ENCODE measurements around the gene ZCCHC13.
"Not testable (repeated sequence)": the region's sequence is repeated elsewhere in the genome, so short reads cannot be mapped to it uniquely, and the experiment has no call there.

The ZCCHC13 gene

DNA sequence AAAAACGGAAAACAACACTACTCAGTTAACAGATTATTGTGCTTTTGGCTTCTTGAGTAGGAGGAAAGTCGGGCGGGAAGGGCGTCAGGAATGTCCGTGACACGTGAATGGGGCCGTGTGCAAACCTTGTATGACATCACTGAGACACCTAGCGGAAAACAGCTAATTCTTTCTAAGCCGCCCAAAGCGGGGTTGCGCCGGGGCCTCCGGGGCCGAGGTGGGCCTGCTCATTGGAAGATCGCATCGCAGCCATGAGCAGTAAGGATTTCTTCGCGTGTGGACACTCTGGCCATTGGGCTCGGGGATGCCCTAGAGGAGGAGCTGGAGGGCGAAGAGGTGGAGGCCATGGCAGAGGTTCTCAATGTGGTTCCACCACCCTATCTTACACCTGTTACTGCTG is at the start of gene ZCCHC13:
ZCCHC13 (plus strand) TSS at position 165 of the 400 bp plus-strand sequence; CDS start at position 252, 87 bp downstream.
- H3K4me3 ChIP-seq (ENCODE audit: low read length) = no peak within 1 kb of the TSS
- TF ChIP-seq, protein P1, sequence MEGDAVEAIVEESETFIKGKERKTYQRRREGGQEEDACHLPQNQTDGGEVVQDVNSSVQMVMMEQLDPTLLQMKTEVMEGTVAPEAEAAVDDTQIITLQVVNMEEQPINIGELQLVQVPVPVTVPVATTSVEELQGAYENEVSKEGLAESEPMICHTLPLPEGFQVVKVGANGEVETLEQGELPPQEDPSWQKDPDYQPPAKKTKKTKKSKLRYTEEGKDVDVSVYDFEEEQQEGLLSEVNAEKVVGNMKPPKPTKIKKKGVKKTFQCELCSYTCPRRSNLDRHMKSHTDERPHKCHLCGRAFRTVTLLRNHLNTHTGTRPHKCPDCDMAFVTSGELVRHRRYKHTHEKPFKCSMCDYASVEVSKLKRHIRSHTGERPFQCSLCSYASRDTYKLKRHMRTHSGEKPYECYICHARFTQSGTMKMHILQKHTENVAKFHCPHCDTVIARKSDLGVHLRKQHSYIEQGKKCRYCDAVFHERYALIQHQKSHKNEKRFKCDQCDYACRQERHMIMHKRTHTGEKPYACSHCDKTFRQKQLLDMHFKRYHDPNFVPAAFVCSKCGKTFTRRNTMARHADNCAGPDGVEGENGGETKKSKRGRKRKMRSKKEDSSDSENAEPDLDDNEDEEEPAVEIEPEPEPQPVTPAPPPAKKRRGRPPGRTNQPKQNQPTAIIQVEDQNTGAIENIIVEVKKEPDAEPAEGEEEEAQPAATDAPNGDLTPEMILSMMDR (conservative IDR thresholded peaks at IDR 0.05; ENCODE audit: low read length) = no peak
- DNase-seq (ENCODE audit: low read depth) = no peak

DNA sequence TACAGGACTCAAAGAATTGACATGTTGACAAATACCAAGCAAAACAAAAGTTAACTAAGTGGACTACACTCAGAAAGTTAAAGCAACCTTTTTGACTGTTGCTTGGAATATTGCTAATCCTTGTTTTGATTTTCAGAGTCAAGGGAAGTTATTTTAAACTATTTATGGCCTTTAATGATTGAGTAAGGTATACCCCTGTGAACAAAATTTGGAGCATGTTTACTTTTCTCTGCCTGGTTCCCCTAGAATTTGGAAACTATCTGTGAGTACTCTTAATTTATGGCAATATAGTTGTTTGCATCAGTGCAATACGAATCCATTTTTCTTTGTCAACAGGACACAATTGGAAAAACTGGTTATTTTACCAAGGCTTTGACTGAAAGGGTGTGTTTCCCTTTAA is 45.9 kb upstream of the ZCCHC13 start:
- H3K4me3 ChIP-seq (ENCODE audit: low read length) = not testable (repeated sequence)

DNA sequence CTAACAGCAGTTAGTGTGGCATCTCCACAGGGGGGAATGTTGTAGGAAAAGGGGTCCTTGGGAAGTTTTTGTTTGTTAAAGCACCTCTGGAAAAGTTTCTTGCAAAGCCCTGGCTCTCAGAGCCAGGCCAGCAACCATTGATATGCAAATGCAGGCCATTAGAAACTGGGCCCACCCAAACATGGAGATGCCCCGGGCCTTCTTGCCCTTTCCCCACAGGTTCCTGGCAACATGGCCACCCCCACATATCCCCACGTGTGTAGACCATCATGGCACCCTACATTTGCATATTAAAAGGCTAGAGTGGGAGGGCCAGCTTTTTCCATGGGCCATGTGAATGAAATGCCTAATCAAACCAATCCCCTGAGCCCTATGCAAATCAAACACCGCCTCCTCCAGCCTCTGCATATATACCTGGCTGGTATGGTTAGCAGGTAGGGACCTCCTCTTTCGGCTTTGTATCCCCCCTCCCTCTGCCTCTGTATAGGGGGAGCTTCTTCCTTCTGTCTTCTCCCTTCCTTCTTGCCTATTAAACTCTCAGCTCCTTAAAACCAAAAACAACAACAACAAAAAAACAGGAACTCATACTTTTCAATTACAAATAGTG is 44.0 kb upstream of the ZCCHC13 start:
- H3K4me3 ChIP-seq (ENCODE audit: low read length) = no peak overlapping the region
- TF ChIP-seq, protein P1 (conservative IDR thresholded peaks at IDR 0.05; ENCODE audit: low read length) = no peak
- no peak for DNase-seq (ENCODE audit: low read depth)

More for the DNA sequence above, 45.9 kb upstream of the ZCCHC13 start:
- DNase-seq (ENCODE audit: low read depth) = not testable (repeated sequence)

DNA sequence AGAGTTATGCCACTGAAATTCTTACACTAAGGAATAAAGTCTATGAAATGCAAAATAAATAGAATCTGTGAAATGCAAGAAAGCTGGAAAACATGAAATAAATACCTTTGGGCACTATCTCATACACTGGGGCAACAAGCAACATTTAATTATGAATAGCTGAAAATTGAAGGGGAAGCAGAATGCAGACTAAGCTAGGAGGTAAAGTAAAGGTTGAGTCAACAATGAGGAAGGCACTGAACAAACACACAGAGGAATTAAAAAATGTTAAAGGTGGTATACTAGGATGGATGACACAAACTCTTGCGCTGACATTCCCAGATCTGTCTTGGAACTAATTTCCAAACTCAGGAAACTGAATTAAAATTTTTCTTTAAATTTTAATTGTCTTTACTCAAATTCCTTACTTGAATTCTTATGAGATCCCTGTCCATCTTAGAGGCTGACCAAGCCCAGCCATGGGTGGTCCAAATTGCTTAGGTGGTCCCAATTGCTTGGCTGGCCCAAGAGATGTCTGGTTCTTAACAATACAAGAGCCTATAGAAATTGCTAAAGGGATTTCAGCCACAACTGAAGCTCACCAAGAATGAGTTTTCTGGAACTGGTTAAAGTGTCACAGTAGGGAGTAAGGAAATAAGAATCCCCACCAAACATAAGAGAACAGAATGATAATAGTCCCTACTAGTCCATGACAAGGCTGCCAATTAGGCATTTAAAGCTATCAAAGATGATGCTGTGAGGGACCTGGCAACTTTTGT is 41.3 kb upstream of the ZCCHC13 start:
- TF ChIP-seq, protein P1 (conservative IDR thresholded peaks at IDR 0.05; ENCODE audit: low read length) = no peak
- H3K4me3 ChIP-seq (ENCODE audit: low read length) = no peak overlapping the region
- no peak for DNase-seq (ENCODE audit: low read depth)

DNA sequence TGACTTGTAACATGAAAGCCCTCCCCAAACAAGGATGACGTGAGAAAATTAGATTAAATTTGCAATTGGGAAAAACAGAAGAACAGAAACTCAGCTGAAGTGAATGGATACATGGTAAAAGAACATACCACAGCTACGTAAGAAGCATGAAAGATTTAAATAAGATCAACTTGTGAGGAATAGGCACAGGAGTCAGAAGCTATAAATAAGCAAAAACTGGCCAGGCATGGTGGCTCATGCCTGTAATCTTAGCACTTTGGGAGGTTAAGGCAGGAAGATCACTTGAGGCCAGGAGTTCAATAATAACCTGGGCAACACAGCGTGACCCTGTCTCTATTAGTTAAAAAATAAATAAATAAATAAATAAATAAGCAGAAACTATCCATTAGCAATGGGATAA is 33.6 kb upstream of the ZCCHC13 start:
- no peak for DNase-seq (ENCODE audit: low read depth)
- TF ChIP-seq, protein P1 (conservative IDR thresholded peaks at IDR 0.05; ENCODE audit: low read length) = no peak
- no peak overlapping the region for H3K4me3 ChIP-seq (ENCODE audit: low read length)

DNA sequence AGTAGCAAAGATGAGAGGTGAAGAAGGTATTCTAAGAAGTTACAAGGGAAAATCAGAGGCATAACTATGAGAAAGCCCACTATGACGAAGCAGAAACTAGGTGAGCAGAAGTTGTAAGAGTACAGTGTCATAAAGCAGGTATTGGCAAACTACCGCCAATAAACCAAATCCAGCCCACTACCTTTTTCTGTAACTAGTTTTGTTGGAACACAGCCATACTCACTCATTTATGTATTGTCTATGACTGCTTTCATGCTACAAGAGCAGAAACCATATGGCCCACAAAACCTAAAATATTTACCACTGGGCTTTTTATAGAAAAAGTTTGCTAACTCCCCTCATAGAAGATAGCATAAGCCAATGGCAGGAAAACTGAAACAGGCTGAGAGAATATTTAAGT is 31.8 kb upstream of the ZCCHC13 start:
- DNase-seq (ENCODE audit: low read depth) = no peak
- TF ChIP-seq, protein P1 (conservative IDR thresholded peaks at IDR 0.05; ENCODE audit: low read length) = no peak
- H3K4me3 ChIP-seq (ENCODE audit: low read length) = no peak overlapping the region

DNA sequence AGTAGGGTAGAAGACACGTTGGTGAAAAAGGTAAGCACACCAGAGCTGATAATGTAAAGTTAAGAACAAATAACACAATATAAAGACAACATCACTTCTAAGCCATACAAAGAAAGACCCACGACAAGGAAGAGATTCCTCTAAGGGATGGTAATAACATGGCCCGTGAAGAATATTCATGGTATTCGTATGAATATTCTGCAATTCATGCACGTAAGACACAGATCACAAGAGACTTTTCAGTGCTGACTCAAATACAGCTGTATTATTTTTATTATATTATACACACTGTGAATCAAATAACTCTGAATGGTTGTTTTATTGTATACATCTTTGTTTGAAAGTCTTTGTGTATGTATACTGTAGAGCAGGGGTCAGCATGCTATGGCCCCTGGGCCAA is 29.5 kb upstream of the ZCCHC13 start:
- TF ChIP-seq, protein P1 (conservative IDR thresholded peaks at IDR 0.05; ENCODE audit: low read length) = no peak
- DNase-seq (ENCODE audit: low read depth) = no peak
- no peak overlapping the region for H3K4me3 ChIP-seq (ENCODE audit: low read length)

Measured in AG10803 (cell line).